HEK293 (cell line): ENCODE data around the gene TTYH1.
"Not testable (repeated sequence)": the region's sequence is repeated elsewhere in the genome, so short reads cannot be mapped to it uniquely, and the experiment has no call there.

Experiments
- CTCF ChIA-PET: fragments of 350-600 bp; formaldehyde crosslinking; extraction: SDS; loops from one replicate; lab custom pipeline; 2021; ENCODE audit warnings: antibody characterized with exemption; lab: Yijun Ruan, JAX
- POLR2A ChIA-PET: fragments of 300-600 bp; formaldehyde crosslinking; extraction: SDS; loops from one replicate; lab custom pipeline; 2020; ENCODE audit warnings: antibody characterized with exemption, inconsistent platforms; lab: Yijun Ruan, JAX
- H3K27ac ChIP-seq: fragments of 200-500 bp; sonication (Bioruptor generic); 2 replicates; pipeline ENCODE4 v1.5.1; 2014; ENCODE audit warnings: low read depth, low read length, control low read depth, inconsistent platforms; ENCODE audit errors: extremely low read depth
- H3K36me3 ChIP-seq, 2 experiments: fragments of 200-500 bp in 1 of 2; sonication (Bioruptor generic) in 1 of 2; 1 replicate in 1 of 2; 2 replicates in 1 of 2; pipeline ENCODE4 v1.5.1; 2014 to 2017; ENCODE audit warnings: inconsistent platforms in 2 of 2, low read length in 2 of 2; ENCODE audit not compliant: control insufficient read depth in 2 of 2, insufficient read depth in 1 of 2
- H3K4me1 ChIP-seq: fragments of 200-500 bp; sonication (Bioruptor generic); 2 replicates; pipeline ENCODE4 v1.5.1; 2014; ENCODE audit warnings: mild to moderate bottlenecking, low read length, inconsistent platforms; ENCODE audit not compliant: control insufficient read depth, insufficient read depth
- H3K4me3 ChIP-seq: 2 replicates; pipeline ENCODE4 v1.5.1; 2011; ENCODE audit warnings: low read depth, mild to moderate bottlenecking, control low read depth, low read length, moderate library complexity
- H3K9me3 ChIP-seq: fragments of 200-500 bp; sonication (Bioruptor generic); 2 replicates; pipeline ENCODE4 v1.5.1; 2014; ENCODE audit warnings: low read depth, low read length, inconsistent platforms; ENCODE audit not compliant: control insufficient read depth, insufficient read depth
- HOXA7 ChIP-seq: sonication (generic); formaldehyde crosslinking; IDR thresholded peaks from 2 replicates; pipeline ENCODE4 v1.8.1; 2022; ENCODE audit warnings: missing genetic modification reagents, borderline replicate concordance
- HOXC10 ChIP-seq: sonication (generic); formaldehyde crosslinking; IDR thresholded peaks from 2 replicates; pipeline ENCODE4 v1.8.1; 2023; ENCODE audit warnings: mild to moderate bottlenecking, missing genetic modification reagents
- KLF16 ChIP-seq: fragments of 450-650 bp; formaldehyde crosslinking; IDR thresholded peaks from 2 replicates; pipeline ENCODE4 v1.5.1; 2017; ENCODE audit warnings: missing biosample characterization, missing genetic modification characterization
- SP2 ChIP-seq: fragments of 450-650 bp; formaldehyde crosslinking; IDR thresholded peaks from 2 replicates; pipeline ENCODE4 v1.5.1; 2016; ENCODE audit warnings: missing biosample characterization, missing genetic modification characterization
- SP7 ChIP-seq: fragments of 450-650 bp; formaldehyde crosslinking; IDR thresholded peaks from 2 replicates; pipeline ENCODE4 v1.5.1; 2016; ENCODE audit warnings: missing biosample characterization, missing genetic modification characterization
- ZEB2 ChIP-seq: fragments of 450-650 bp; formaldehyde crosslinking; IDR thresholded peaks from 2 replicates; pipeline ENCODE4 v1.5.1; 2016; ENCODE audit warnings: missing biosample characterization, missing genetic modification characterization
- ZIC2 ChIP-seq: fragments of 450-650 bp; formaldehyde crosslinking; IDR thresholded peaks from 2 replicates; pipeline ENCODE4 v1.5.1; 2016; ENCODE audit warnings: missing biosample characterization, missing genetic modification characterization
- ZNF169 ChIP-seq: fragments of 450-650 bp; formaldehyde crosslinking; IDR thresholded peaks from 2 replicates; pipeline ENCODE4 v1.5.1; 2016; ENCODE audit warnings: missing biosample characterization, missing genetic modification characterization
- ZNF19 ChIP-seq: fragments of 450-650 bp; formaldehyde crosslinking; IDR thresholded peaks from 2 replicates; pipeline ENCODE4; 2016; ENCODE audit warnings: missing biosample characterization, missing genetic modification characterization, low read depth
- ZNF2 ChIP-seq: fragments of 450-650 bp; formaldehyde crosslinking; IDR thresholded peaks from 2 replicates; pipeline ENCODE4 v1.5.1; 2016; ENCODE audit warnings: missing biosample characterization, missing genetic modification characterization
- ZNF302 ChIP-seq: fragments of 450-650 bp; formaldehyde crosslinking; IDR thresholded peaks from 2 replicates; pipeline ENCODE4 v1.5.1; 2016; ENCODE audit warnings: missing biosample characterization, missing genetic modification characterization, low read depth
- ZNF600 ChIP-seq: fragments of 450-650 bp; formaldehyde crosslinking; IDR thresholded peaks from 2 replicates; pipeline ENCODE4 v1.5.1; 2016; ENCODE audit warnings: missing biosample characterization, missing genetic modification characterization
- ZNF660 ChIP-seq: fragments of 450-650 bp; IDR thresholded peaks from 2 replicates; pipeline ENCODE4 v1.5.1; 2018; ENCODE audit warnings: missing biosample characterization, mild to moderate bottlenecking, missing genetic modification characterization
- ZNF692 ChIP-seq: fragments of 450-650 bp; formaldehyde crosslinking; IDR thresholded peaks from 2 replicates; pipeline ENCODE4 v1.5.1; 2016; ENCODE audit warnings: missing biosample characterization, missing genetic modification characterization
- ZNF768 ChIP-seq: fragments of 450-650 bp; formaldehyde crosslinking; IDR thresholded peaks from 2 replicates; pipeline ENCODE4 v1.5.1; 2018; ENCODE audit warnings: missing biosample characterization, mild to moderate bottlenecking, missing genetic modification characterization
- ZSCAN30 ChIP-seq: fragments of 450-650 bp; IDR thresholded peaks from 2 replicates; pipeline ENCODE4 v1.5.1; 2018; ENCODE audit warnings: missing biosample characterization, mild to moderate bottlenecking, missing genetic modification characterization, moderate library complexity
- ZXDB ChIP-seq: fragments of 450-650 bp; formaldehyde crosslinking; IDR thresholded peaks from 2 replicates; pipeline ENCODE4 v1.5.1; 2016; ENCODE audit warnings: missing biosample characterization, missing genetic modification characterization
- TF ChIP-seq, protein P1 (sequence below): fragments of 450-650 bp; formaldehyde crosslinking; IDR thresholded peaks from 2 replicates; pipeline ENCODE4 v1.5.1; 2016; ENCODE audit warnings: missing biosample characterization, missing genetic modification characterization

TTYH1 gene

DNA sequence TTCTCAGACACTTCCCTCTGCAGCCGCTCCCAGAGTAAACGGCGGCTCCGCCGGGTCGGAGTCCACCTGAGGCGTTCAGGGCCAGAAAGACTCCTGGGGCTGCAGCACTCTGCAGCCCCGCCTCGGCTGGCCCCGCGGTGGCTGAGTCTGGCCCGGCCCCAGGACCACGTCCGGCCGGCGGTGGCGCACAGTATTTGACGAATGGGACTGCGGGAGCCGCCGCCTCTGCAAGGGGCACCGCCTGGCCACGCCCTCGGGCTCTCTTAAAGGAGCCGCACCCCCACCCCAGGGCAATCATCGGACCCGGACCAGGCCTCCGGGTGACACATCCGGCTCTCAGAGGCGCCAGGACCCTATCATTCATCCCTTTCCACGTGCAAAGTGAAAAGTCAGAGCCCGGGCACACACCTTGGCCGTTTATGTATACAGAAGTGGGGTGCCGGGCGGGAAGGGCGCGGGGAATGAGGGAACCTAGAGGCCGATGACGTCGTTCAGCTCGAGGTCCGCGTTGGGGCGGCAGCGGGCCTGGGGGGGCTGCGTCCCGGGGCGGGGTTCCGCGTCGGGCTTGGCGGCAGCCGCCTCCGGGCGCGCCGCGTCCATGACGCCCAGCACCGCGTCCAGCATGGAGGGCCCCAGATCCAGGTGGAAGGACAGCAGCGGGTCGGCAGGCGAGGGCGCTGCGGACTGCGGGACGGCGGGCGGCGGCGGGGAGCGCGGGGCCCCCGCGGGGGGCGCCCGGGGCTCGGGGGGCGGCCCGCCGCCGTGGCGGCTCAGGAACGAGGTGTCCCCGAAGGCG, 49.6 kb downstream of the TTYH1 start (continued):
- peak; percentile 16; the same call in 1 of the 2 replicates for TF ChIP-seq ZNF692 (tag by site-specific recombination)
- TF ChIP-seq ZNF600 (tag by site-specific recombination), result no peak
- TF ChIP-seq HOXA7 (CRISPR knock-in tag), result no peak
- 0 out of 2 replicates have a peak, but pooled peaks have one; percentile 1 for TF ChIP-seq SP2 (tag by site-specific recombination)
- no peak for TF ChIP-seq ZNF302
- peak; percentile 67 for TF ChIP-seq ZXDB
- TF ChIP-seq ZSCAN30, result peak; percentile 63; the same call in 1 of the 2 replicates
- TF ChIP-seq ZIC2 (tag by site-specific recombination), result peak; percentile 45; the same call in 1 of the 2 replicates
- TF ChIP-seq ZNF660 (tag by site-specific recombination), result peak; percentile 45; the same call in 1 of the 2 replicates
- TF ChIP-seq, all 188 proteins: peak for 26

- ChIA-PET POLR2A (interaction anchor here (0.5 to 1.6 kb wide), 3 partner anchors 16 to 37 kb away, joined by 4 to 10 read pairs (median 4); partner anchors contain the start of gene LENG8), CTCF (no interaction called here)
- TF ChIP-seq ZNF19, result no peak
- TF ChIP-seq ZEB2, result no peak
- TF ChIP-seq SP7 (tag by site-specific recombination), result no peak
- TF ChIP-seq, protein P1, sequence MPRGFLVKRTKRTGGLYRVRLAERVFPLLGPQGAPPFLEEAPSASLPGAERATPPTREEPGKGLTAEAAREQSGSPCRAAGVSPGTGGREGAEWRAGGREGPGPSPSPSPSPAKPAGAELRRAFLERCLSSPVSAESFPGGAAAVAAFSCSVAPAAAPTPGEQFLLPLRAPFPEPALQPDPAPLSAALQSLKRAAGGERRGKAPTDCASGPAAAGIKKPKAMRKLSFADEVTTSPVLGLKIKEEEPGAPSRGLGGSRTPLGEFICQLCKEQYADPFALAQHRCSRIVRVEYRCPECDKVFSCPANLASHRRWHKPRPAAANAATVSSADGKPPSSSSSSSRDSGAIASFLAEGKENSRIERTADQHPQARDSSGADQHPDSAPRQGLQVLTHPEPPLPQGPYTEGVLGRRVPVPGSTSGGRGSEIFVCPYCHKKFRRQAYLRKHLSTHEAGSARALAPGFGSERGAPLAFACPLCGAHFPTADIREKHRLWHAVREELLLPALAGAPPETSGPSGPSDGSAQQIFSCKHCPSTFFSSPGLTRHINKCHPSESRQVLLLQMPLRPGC (tag by site-specific recombination), result no peak
- TF ChIP-seq ZNF2 (tag by site-specific recombination), result no peak
- no peak for TF ChIP-seq KLF16
- Histone ChIP-seq H3K27ac (no peak overlapping the region), H3K9me3 (no peaks in the 10 kb centered on the region), H3K36me3 (peaks cover 10 to 20% of the 10 kb centered on the region in 2 experiments), H3K4me1 (peaks cover 7% of the 10 kb centered on the region; the same call in 1 of the 2 replicates), H3K4me3 (no peak overlapping the region)
Observed at GRCh38 chr19:54465426-54466109, 50.3 kb downstream of the TTYH1 start.

GRCh38 chr19:54466110-54466480, 50.8 kb downstream of the TTYH1 start:
- H3K9me3 ChIP-seq, H3K27ac ChIP-seq, H3K4me1 ChIP-seq, H3K4me3 ChIP-seq, CTCF ChIA-PET: not testable (repeated sequence)
- POLR2A ChIA-PET, result interaction anchor here (0.6 to 1.6 kb wide), 2 partner anchors 17 to 22 kb away, joined by 4 to 10 read pairs; partner anchors contain the start of gene LENG8
- H3K36me3 ChIP-seq, result peaks cover 10 to 15% of the 10 kb centered on the region in 2 experiments

DNA sequence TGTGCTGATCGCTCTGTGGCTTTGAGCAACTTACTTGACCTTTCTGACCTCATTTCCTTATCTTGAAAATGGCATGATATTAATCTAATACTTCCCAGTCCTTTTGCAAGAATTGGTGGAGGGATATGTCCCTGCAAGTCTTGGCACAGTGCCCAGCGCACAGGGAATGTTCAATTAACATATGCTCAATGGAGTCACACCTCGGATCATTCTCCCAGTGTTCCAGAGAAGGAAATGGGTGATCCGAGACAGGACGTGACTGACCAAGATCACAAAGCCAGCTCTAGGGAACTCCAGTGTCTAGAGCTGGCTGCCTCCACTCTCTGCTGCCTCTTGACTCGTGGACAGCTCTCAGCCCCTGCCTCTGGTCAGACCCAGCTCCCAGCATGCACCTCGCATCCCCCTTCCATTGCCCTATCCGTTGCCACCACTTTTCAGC, 54.3 kb downstream of the TTYH1 start:
- CTCF ChIA-PET, result interaction anchor here (0.7 to 3.7 kb wide), 3 partner anchors 11 to 1202 kb away, joined by 3 to 34 read pairs (median 5); no protein-coding TSS in a partner anchor
- H3K4me3 ChIP-seq, result no peak overlapping the region
- no peak for TF ChIP-seq HOXC10 (CRISPR knock-in tag)
- no peak for TF ChIP-seq ZNF169 (tag by site-specific recombination)
- TF ChIP-seq ZNF768 (tag by site-specific recombination), result 0 out of 2 replicates have a peak, but pooled peaks have one; percentile 37
- TF ChIP-seq, all 188 proteins: peak for 1
- POLR2A ChIA-PET, result interaction anchor here (1.0 to 1.5 kb wide), 2 partner anchors 37 to 39 kb away, joined by 3 read pairs; no protein-coding TSS in a partner anchor
- H3K36me3 ChIP-seq, result no peaks in the 10 kb centered on the region
- H3K4me1 ChIP-seq, result peaks cover 7% of the 10 kb centered on the region; the same call in 1 of the 2 replicates
- H3K9me3 ChIP-seq, result no peaks in the 10 kb centered on the region
- no peak overlapping the region for H3K27ac ChIP-seq
